Sciatic nerve (tissue), 2 donors: ENCODE measurements around the gene ZDHHC11B. TPM values are rescaled to one million over a fixed set of nuclear protein-coding genes. Genes with fewer than 3 reads are reported as not detected.

Experiments used
- ATAC-seq: fragments of 200-7000 bp; cut with Tn5 transposase; one replicate; pipeline ENCODE4 v1.9.1; 2020; ENCODE audit warnings: mild to moderate bottlenecking, moderate library complexity
- DNase-seq: peaks from one replicate; pipeline ENCODE4 v3.0.0-alpha.2; 2020; ENCODE audit warnings: low spot score
- intact Hi-C: fragments of 100-400 bp; cut with DNase I; formaldehyde crosslinking; loops from one replicate; pipeline ENCODE4 v1.14.2; 2022
- total RNA-seq: library from RNA; stranded (reverse); fragmentation: NEBNext Ultra II Directional; extraction: Animal tissue kit (Norgen Biotek cat#: 25700); gene quantifications from one replicate; pipeline ENCODE4 v1.2.1, GENCODE V29; 2021
- donor health status: DM: no; HTN: no; CAD: no.
- donor health status: DM: no; HTN: no; CAD: no.

The ZDHHC11B gene
- total RNA-seq, 1 donor from 2014 or later, result 1.9 TPM

GRCh38 chr5:661891-662750 lies 122.4 kb downstream of the ZDHHC11B start:
- intact Hi-C loops, result no loop called here
- no peak for DNase-seq
- ATAC-seq, result no peak

GRCh38 chr5:660491-661030 lies 124.0 kb downstream of the ZDHHC11B start:
- ATAC-seq, result no peak
- no peak for DNase-seq
- intact Hi-C loops, result no loop called here

Other genes with a start within 250 kb of the ZDHHC11B start
- 7.5 TPM for gene CEP72, start 172.4 kb downstream of the ZDHHC11B start, total RNA-seq
- 3.4 TPM for gene TPPP, start 91.4 kb downstream of the ZDHHC11B start, total RNA-seq
- gene ZDHHC11, start 66.3 kb upstream of the ZDHHC11B start, total RNA-seq, result 4.9 TPM
- gene BRD9, start 108.1 kb upstream of the ZDHHC11B start, total RNA-seq, result 38.5 TPM
- 0.89 TPM for gene TRIP13, start 108.2 kb upstream of the ZDHHC11B start, total RNA-seq
- gene NKD2, start 224.1 kb upstream of the ZDHHC11B start, total RNA-seq, result 0.89 TPM